GM19452 (cell line): ENCODE measurements around the gene PRKRA.
"Not testable (repeated sequence)": the region's sequence is repeated elsewhere in the genome, so short reads cannot be mapped to it uniquely, and the experiment has no call there.

Experiments
- ATAC-seq: cut with Tn5 transposase; IDR thresholded peaks from one replicate; pipeline ENCODE4 v1.9.1; 2021; ENCODE audit not compliant: unreplicated experiment

Gene PRKRA

DNA sequence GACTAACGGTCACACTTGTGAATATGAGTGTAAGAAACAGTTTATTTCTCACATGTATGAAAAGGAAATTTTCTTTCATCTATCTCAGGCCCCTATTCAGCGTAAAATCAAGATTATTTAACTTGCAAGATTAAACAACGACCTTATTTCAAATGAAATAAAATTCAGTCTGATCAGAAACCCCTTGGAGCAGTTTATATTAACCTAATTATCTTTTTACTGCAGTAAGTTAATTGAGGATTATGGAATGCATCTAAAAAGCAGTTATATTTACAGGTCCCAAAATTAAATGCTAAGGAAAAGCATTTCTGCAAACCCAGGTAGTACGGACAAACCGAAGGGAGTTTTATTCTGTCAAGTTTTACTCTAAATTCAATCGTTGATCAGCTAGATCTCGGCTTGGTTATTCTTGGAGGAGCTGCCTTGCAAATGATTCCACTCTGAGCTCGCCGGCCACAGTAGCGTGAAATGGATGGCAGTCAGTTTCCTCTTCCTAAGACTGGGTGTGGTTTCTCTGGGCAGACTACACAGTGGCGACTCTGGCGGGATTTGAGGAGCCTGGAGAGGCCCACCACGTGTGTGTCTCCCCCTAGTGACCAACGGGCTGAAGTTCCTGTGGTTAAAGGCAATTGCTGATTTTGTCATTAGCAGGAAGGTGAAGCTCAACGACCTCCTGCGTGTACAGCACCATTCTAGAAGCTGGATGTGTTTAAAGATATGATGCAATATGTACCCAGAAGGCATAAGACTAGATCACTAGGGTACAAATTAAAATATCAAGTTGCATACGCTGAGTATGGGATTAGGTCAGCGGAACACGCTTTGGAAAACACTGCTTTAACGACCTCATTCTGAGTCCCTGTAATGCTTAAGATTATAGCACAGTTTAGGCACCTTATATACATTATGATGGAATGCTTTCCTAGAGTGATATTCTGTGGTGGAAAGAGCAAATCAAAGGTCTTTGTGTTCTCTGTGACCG is 36.4 kb downstream of the PRKRA start:
- ATAC-seq = peak; percentile 76

DNA sequence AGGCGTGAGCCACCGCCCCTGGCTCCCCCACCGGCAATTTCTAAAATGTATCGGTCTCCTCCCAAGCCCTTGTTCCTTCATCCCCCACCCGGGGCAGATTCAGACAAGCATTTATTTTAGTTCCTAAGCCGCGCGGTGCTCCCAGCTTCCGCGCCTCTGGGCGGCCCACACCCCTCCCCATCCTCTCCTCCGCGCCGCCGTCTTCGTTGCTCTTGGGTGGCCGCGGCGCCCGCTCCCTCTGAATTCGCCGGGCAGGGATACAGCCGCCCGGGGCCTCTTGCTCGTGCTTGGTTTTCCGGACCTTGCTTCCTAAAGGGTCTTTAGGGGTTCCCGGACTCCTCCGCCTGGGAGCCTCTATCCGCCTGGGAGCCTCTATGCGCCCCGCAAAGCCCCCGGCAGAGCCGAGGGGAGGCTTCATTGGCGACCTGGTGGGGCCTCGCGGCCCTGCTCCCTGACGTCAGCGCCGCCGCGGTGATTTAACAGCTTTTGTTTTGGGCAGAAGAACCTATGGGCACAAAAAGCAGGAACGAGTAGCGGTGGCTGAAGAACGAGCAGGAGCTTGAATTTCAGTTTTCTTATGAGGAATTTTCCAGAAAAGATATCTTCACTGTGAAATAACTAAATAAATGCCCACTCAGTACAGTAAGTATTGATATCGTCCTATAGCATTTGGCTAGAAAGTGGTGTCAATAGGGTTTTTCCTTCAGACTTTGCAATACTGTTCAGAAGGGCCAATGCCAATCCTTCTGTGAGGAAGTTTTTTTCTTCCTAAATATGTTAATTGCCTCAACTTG is 37.3 kb downstream of the PRKRA start:
- peak; percentile 82 for ATAC-seq

DNA sequence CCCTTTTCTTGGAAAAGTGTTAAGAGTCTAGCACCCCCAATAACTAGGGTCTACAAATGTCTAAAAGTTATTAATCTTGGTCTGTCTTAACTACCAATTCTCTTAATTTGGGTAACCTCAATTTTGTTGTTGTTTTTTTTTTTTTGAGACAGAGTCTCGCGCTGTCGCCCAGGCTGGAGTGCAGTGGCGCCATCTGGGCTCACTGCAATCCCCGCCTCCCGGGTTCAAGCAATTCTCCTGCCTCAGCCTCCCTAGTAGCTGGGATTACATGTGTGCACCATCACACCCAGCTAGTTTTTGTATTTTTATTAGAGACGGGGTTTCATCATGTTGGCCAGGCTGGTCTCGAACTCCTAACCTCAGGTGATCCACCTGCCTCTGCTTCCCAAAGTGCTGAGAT is 38.5 kb downstream of the PRKRA start:
- not testable (repeated sequence) for ATAC-seq

DNA sequence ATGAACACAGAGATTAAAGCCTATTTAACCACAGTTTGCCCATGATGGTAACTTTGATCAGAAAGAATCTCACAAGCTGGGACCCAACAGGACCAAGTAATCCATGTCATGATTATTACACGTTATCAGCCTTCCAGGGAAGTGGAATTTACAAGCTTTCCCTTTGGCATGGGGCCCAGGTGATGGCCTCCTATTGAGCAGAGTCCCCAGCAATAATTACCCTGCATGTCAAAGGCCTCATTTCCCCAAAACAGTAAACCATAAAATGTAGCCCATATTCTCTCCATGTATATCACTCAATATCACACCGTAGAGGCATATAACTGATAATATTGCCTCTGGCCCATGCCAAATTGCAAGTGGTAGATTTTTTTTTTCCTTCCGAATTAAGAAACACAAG is 38.9 kb downstream of the PRKRA start:
- no peak for ATAC-seq

DNA sequence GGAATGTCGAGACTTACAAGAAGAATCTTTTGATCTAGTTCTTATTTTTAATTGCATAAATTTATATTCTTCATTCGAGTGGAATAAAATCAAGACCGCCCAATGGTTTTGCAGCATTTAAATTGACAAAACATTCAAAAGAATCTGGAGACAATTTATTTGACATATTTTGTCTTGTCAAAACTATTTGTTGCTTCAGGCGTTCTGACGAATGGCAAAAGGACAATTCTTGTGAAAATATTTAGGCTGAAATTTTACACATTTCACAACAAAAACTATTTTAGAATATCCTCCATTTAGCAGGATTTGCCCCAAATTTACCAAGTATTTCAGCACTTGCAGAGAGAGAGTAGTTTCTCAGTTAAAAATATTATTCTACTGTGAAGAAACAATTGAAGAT is 41.7 kb downstream of the PRKRA start:
- no peak for ATAC-seq

DNA sequence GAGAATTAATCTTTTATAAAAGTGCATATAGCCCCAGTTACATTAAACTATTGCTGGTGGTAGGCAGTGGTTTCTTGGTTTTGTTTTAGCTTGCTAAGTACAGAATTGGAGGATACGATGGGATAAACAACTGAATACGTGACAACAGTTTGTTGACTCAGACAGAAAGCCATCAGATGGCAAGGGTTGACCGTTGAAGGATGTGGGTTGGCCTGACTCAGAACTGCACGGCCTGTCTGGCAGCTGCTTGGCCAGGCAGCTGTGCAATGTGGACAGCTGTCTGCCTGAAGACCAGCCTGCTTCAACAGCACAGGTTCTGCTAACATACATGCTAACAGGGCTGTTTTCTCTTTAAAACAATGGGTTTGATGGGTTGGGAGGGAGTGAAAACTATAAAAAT is 46.6 kb downstream of the PRKRA start:
- ATAC-seq = peak; percentile 100

DNA sequence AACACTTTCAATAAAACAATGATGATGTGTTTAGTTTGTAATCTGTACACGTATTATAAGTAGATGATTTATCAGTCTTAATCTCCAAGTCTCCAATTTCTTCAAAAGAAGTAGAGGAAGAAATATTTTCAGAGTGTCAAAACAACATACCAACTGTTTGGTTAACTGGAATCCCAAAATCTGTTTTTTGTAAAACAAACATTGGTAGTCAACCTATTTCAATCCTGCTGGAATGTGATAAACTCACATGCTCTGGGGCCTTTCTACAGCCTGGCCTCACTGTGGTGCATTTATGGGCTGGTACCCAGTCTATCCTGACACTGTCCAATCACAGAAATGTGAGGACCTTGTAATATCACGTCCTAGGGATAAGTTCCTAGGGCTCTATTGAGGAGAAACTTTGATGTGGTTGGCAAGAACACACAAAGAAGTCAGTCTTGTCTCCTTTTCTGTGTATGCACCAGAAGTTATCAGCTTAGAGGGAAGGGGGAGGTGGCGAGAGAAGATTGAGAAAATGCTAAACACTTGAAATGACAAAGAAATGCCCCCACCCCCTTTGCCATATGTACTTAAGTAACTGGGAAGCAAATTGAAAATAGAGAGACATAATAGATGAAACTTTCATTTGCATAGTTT is 47.2 kb downstream of the PRKRA start:
- peak; percentile 44 for ATAC-seq

DNA sequence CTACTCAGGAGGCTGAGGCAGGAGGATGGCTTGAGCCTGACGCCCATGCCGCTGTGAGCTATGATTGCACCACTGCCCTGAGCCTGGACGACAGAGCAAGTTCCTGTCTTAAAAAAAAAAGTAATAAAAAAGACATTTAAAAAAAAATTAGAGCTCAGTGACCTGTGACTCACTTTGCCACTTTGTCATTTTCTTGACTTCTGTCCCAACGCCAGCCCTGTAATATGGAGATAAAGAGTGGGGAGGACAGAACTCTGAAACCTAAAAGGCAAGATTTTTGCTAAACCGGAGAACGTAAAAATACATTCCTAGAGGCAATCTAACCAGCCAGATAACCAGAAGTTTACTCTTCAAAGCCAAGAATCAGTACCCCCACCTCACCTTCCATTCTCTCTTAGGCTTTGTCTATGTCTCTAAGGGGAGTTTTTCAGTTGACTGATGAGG is 49.0 kb downstream of the PRKRA start:
- ATAC-seq = no peak

DNA sequence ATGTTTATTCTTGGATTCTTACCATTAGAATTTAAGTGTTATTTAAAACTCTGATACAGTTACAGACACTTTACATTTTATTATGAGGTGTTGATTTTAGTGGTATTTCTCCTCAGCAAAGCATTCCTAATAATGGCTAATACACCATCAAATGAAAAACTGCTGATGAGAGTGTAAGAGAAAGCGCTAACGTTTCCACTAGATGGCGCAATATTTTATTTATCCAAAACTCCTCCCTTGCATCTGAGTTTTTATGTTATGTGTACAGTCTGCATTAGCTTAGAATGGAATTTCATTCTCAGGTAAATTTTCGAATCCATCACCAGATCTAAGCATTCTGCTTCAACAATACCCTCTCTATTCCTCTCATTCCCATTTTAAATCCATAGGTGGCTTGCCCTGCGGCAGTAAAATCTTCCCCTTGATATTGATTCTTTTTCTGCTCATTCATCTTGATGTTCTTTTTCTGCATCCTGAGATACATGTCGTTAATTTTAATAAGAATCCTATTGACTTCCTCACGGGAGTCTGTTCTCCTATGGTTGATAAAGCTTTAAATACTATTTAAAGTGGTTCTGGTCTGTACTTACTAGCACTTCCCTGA is 53.9 kb downstream of the PRKRA start:
- no peak for ATAC-seq

DNA sequence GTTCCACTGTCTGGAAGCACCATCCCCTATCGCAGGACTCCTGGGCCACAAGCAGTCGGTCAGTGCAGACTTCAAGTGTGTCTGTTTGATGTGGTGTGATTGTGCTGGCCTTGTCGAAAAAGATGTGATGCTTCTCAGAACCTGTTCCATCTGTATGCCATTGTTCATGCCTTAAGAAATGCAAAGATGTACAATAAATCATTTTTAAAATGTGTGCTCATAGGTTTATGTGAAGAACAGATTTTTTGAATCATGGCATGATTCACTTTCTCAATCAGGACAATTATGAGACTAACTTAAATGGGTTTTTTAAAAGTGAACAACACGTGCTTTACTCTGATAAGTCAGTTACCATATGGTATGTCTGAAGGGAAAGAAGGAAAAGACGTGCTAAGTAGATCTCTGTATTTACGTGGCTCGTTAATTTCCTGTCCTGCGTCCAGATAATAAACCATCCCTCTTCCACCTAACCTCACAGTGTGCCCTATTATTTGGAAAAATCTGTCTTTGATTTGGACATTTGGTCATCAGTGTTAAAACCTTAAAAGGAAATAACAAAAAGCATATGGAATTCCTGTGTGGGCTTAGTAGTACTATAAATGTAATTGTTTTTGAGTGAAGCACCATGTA is 54.9 kb downstream of the PRKRA start:
- no peak for ATAC-seq

DNA sequence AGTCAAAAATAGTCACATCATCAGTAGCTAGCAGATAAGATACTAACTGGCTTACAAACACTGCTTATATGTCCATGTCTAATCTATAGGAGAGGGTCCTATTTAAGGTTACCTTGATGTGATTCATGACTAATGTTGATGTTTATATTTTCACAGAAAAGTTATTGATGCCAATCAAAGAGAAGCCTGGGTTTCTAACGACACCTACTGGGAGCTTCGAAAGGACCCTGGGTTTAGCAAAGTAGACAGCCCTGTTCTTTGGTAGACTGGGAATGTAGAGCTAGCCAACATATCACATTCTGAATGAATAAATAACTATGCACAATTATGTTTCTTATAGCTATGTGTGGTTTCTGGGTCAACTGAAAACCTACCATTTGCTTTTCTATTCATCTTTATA is 55.7 kb downstream of the PRKRA start:
- no peak for ATAC-seq

DNA sequence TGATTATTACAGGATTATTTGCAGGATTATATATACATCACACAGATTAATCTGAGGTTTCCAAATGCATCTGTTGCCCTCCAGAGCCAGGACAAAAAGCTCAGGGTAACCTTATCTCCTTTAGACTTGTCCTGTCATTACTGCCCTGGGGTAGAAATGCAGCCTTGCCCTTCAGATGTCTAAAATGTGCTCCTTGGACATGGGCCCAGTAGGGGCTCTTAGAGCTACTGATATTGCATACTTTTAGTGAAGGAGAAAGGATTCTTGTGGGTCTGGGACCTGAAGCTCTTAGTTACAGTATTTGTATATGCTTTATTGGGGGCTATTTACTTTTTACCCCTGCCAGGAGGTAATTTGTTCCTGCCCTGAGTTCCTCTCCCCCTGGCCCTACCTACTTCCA is 56.1 kb downstream of the PRKRA start:
- no peak for ATAC-seq

DNA sequence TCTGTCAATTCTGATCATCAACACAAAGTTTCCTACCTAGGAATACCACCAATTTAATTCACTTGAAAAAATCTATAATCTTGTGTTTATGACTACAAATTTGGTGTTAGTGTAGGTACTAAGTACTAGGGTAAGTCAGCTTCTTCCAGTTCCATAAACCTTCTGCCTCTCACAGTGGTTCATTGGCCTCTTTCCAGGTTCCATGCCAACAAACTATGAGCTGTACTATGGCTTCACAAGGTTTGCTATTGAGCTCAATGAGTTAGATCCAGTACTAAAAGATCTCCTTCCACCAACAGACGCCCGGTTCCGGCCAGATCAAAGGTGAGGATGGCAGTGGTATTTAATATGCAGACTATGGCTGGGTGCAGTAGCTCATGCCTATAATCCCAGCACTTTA is 58.8 kb downstream of the PRKRA start:
- ATAC-seq = no peak

DNA sequence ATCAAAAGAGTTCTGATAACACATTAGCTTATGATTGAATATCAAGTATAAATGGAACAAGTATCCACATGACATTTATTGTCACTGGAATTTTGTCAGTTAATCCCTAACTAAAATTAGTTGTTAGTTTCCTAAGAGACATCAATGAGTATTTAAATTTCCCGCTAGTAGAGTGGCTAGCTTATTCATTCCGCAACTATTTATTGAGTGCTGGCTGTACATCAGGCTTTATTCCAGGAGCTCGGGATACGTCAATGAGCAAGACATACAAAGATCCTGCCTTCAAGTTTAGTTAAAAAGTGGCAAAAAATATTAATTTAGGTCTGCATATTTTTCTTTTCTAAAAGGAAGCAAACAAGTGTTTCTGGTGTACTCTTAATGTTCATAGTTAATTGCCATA is 59.3 kb downstream of the PRKRA start:
- ATAC-seq = no peak

DNA sequence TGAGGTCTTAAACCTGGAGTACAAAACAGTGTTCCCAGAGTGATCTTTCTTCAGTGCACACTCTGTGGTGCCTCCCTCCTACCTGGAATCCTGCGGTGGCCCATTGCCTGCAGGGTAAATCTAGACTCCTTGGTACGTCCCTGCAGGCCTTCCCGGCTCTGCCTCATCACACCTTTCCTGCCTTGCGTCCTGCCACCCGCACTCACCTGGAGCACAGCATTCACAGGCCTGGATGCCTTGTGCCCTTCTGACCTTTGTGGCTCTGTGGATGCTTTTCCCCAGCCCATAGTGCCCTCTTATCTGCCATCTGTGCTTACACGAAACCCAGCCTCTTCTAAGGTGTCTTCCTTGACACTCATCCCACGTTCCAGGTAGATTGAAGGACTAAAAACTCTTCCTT is 62.7 kb downstream of the PRKRA start:
- no peak for ATAC-seq

DNA sequence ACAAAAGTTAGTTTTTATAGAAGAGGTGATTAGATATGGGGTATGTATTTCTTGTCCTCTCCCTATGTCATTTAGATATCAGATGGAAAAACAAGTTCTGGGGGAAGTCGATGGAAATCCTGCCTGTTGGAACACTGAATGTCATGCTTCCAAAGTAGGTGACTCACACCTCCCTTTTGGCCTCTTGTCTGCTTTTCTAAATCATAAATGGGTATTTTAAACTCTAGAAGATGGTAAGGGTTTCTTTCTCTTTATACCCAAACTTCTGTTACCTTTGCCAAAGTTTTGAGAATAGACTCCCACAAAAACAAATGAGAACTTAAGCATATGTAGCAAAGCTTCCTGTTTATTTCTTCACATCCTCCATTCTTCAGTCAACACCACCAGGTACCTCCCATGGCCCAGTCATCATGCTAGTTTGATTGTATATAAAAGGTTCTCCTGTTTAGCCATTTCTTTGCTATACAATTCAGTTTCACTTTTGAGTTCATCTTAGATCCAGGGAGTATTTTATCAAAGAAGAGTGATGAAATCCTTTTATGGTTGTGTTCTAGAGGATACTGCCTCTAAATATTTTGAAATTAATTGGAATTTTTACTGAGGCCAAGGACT is 63.9 kb downstream of the PRKRA start:
- no peak for ATAC-seq

DNA sequence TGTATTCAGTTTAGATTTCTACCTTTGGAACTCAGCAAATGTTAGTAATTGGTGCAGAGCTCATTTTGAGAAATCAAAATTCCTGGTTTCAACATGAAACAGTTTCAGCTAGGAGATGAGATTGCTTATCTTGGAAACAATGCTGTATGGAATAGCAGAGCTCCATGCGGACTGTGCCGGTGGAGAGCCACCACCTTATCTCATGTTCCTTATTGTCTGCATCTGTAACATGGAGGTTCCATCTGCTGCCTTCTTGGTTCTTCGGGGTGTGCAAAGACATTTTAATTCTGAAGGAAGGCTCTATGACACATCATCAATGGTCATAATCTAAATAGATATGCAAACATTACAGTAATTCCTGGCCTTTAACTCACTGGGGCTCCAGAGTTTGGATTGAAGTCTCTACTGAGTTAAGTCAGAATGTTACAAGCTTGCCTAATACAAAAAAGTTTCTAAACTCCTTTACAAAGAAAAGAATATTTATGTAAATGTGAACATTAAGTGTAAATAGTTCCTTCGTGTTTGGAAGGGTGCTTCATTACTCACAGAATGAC is 65.3 kb downstream of the PRKRA start:
- no peak for ATAC-seq

DNA sequence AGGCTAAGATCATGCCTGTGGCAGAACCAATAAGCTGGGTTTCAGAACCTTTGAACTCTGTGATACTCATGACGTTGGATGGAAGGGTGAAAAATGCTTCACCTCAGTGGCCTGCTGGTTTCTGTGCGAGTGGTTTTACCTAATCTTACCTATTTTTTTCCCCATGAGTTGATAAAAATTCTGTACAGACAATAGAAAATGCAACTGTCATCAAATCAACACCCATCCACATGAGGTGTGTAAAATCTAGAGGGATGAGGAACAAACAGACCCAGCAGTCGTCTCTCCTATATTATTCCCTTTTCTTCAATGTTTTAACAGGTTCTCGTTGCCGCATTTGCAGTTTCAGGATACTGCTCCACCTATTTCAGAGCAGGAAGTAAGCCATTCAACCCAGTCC is 67.3 kb downstream of the PRKRA start:
- ATAC-seq = no peak
